Mammary epithelial cell (primary cell): Measurements from ENCODE around the gene NPR3.

ENCODE experiments used
- EZH2 ChIP-seq: IDR thresholded peaks from 2 replicates; pipeline ENCODE4 v1.6.1; 2012; ENCODE audit warnings: low read length, inconsistent platforms, borderline replicate concordance
- TF ChIP-seq, protein P1 (sequence below), 2 donors: IDR thresholded peaks in 1 of 2; conservative IDR thresholded peaks in 1 of 2; 2 replicates each; pipeline ENCODE4 v1.5.1; 2011 to 2012; ENCODE audit warnings: inconsistent platforms in 2 of 2, low read length in 2 of 2, mild to moderate bottlenecking in 2 of 2, control low read depth in 1 of 2, low read depth in 1 of 2; ENCODE audit not compliant: insufficient read depth in 1 of 2; ENCODE audit errors: extremely low read depth in 1 of 2

DNA sequence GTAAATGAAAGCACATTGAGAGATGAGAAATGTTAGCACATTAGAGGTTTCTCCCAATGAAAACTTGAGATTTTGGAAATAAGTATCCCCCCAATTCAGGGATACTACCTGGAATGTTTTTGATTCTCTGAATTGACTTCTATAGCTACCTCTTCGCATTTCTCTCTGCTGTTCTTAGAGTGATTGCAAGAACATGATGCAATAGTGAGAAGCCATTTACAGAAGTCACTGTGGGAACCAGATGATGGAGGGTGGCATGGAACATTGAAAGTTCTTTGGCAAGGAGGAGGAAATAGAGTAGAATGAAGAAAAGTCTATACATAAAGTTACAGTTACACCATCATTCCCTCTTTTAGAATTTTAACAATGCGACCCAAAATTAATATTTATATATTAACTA is 9.2 kb downstream of the NPR3 start:
- TF ChIP-seq, protein P1, sequence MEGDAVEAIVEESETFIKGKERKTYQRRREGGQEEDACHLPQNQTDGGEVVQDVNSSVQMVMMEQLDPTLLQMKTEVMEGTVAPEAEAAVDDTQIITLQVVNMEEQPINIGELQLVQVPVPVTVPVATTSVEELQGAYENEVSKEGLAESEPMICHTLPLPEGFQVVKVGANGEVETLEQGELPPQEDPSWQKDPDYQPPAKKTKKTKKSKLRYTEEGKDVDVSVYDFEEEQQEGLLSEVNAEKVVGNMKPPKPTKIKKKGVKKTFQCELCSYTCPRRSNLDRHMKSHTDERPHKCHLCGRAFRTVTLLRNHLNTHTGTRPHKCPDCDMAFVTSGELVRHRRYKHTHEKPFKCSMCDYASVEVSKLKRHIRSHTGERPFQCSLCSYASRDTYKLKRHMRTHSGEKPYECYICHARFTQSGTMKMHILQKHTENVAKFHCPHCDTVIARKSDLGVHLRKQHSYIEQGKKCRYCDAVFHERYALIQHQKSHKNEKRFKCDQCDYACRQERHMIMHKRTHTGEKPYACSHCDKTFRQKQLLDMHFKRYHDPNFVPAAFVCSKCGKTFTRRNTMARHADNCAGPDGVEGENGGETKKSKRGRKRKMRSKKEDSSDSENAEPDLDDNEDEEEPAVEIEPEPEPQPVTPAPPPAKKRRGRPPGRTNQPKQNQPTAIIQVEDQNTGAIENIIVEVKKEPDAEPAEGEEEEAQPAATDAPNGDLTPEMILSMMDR (conservative IDR thresholded peaks at IDR 0.05 in 1 of 2, IDR thresholded peaks at IDR 0.05 in 1 of 2; ENCODE audit: extremely low read depth in 1 of 2, insufficient read depth in 1 of 2, low read depth in 1 of 2, low read length in 2 of 2) = no peak
- no peak for TF ChIP-seq EZH2
